RWPE2 (cell line): ENCODE measurements around the gene UGT1A9.
"Not testable (repeated sequence)": the region's sequence is repeated elsewhere in the genome, so short reads cannot be mapped to it uniquely, and the experiment has no call there.

Source experiments
- ATAC-seq: fragments of 200-7000 bp; cut with Tn5 transposase; 3 replicates; pipeline ENCODE4 v1.9.1; 2021; ENCODE audit warnings: low read depth
- DNase-seq: peaks from one replicate; pipeline ENCODE4 v3.0.0-alpha.2; 2020; ENCODE audit warnings: low spot score
- H3K27ac ChIP-seq: fragments of 450-650 bp; 2 replicates; pipeline ENCODE4 v1.5.1; 2017; ENCODE audit warnings: mild to moderate bottlenecking; ENCODE audit not compliant: poor library complexity, severe bottlenecking
- H3K27me3 ChIP-seq: fragments of 250-450 bp; sonication (Bioruptor Pico); 2 replicates; pipeline ENCODE4 v1.5.1; 2021; ENCODE audit warnings: mild to moderate bottlenecking, moderate library complexity; ENCODE audit not compliant: insufficient read depth, poor library complexity, severe bottlenecking
- H3K36me3 ChIP-seq: fragments of 250-450 bp; sonication (Bioruptor Pico); 2 replicates; pipeline ENCODE4 v1.5.1; 2020; ENCODE audit warnings: low read depth, mild to moderate bottlenecking, moderate library complexity
- H3K4me1 ChIP-seq: fragments of 250-450 bp; sonication (Bioruptor Pico); 2 replicates; pipeline ENCODE4 v1.5.1; 2021; ENCODE audit warnings: mild to moderate bottlenecking, moderate library complexity; ENCODE audit not compliant: insufficient read depth, poor library complexity, severe bottlenecking
- H3K4me3 ChIP-seq: fragments of 250-450 bp; sonication (Bioruptor Pico); 2 replicates; pipeline ENCODE4 v1.5.1; 2021; ENCODE audit warnings: mild to moderate bottlenecking, moderate library complexity; ENCODE audit not compliant: severe bottlenecking
- H3K9me3 ChIP-seq: fragments of 250-450 bp; sonication (Bioruptor Pico); 2 replicates; pipeline ENCODE4 v1.5.1; 2021; ENCODE audit warnings: mild to moderate bottlenecking, moderate library complexity; ENCODE audit not compliant: severe bottlenecking
- CTCF ChIP-seq: fragments of 450-650 bp; IDR thresholded peaks from one replicate; pipeline ENCODE4 v1.5.1; 2017; ENCODE audit warnings: mild to moderate bottlenecking, moderate library complexity; ENCODE audit not compliant: poor library complexity, severe bottlenecking

The UGT1A9 gene

GRCh38 chr2:233746475-233747282 is 75.0 kb downstream of the UGT1A9 start:
- TF ChIP-seq CTCF: no peak
- no peak overlapping the region for H3K4me3 ChIP-seq
- no peak for ATAC-seq
- no peaks in the 10 kb centered on the region for H3K27me3 ChIP-seq
- no peak overlapping the region for H3K27ac ChIP-seq
- H3K9me3 ChIP-seq: no peaks in the 10 kb centered on the region
- H3K4me1 ChIP-seq: no peaks in the 10 kb centered on the region
- no peak for DNase-seq
- H3K36me3 ChIP-seq: no peaks in the 10 kb centered on the region

- H3K27me3 ChIP-seq: no peaks in the 10 kb centered on the region
- no peak overlapping the region for H3K4me3 ChIP-seq
- no peaks in the 10 kb centered on the region for H3K36me3 ChIP-seq
- no peaks in the 10 kb centered on the region for H3K9me3 ChIP-seq
- DNase-seq (no peak), ATAC-seq (no peak)
- no peak for TF ChIP-seq CTCF
- H3K4me1 ChIP-seq: no peaks in the 10 kb centered on the region
- no peak overlapping the region for H3K27ac ChIP-seq
These were observed 75.5 kb downstream of the UGT1A9 start for GRCh38 chr2:233747283-233747544.

GRCh38 chr2:233750689-233751088 is 79.0 kb downstream of the UGT1A9 start:
- H3K4me3 ChIP-seq, H3K9me3 ChIP-seq, DNase-seq, H3K4me1 ChIP-seq, ATAC-seq, H3K27ac ChIP-seq, H3K27me3 ChIP-seq, H3K36me3 ChIP-seq: not testable (repeated sequence)

- not testable (repeated sequence) for H3K27me3 ChIP-seq
These were observed 79.7 kb downstream of the UGT1A9 start for GRCh38 chr2:233751212-233752009.

GRCh38 chr2:233754872-233755611 is 83.3 kb downstream of the UGT1A9 start:
- Histone ChIP-seq H3K9me3 (no peaks in the 10 kb centered on the region), H3K27me3 (no peaks in the 10 kb centered on the region), H3K36me3 (no peaks in the 10 kb centered on the region), H3K4me3 (no peak overlapping the region), H3K4me1 (no peaks in the 10 kb centered on the region), H3K27ac (no peak overlapping the region)
- ATAC-seq (no peak), DNase-seq (no peak)
- TF ChIP-seq CTCF: no peak

More at GRCh38 chr2:233751212-233752009, 79.7 kb downstream of the UGT1A9 start:
- H3K36me3 ChIP-seq, H3K9me3 ChIP-seq, H3K4me1 ChIP-seq, H3K4me3 ChIP-seq, ATAC-seq, DNase-seq, H3K27ac ChIP-seq: not testable (repeated sequence)
